Esophagus mucosa (tissue), 1 donor: ENCODE data around the gene JPH4. TPM values are rescaled to one million over a fixed set of nuclear protein-coding genes. Genes with fewer than 3 reads are reported as not detected.

Experiments
- ATAC-seq: fragments of 200-7000 bp; cut with Tn5 transposase; one replicate; pipeline ENCODE4 v1.9.1; 2020
- total RNA-seq: library from RNA; stranded (reverse); gene quantifications from one replicate; pipeline ENCODE4 v1.2.4, GENCODE V29; 2023
- donor health status: DM: yes; HTN: yes; CAD: no.

JPH4 gene
- total RNA-seq, 1 donor from 2014 or later = 0.04 TPM

GRCh38 chr14:23523229-23524016, 55.2 kb downstream of the JPH4 start:
- ATAC-seq = no peak

GRCh38 chr14:23522643-23523198, 55.9 kb downstream of the JPH4 start:
- ATAC-seq = no peak

- ATAC-seq = no peak
Observed at GRCh38 chr14:23521785-23522640, 56.6 kb downstream of the JPH4 start.

GRCh38 chr14:23520899-23521533, 57.6 kb downstream of the JPH4 start:
- ATAC-seq = no peak

GRCh38 chr14:23518709-23519108, 59.9 kb downstream of the JPH4 start:
- ATAC-seq = no peak

Other genes with a start within 250 kb of the JPH4 start
- gene SLC22A17, start 225.9 kb downstream of the JPH4 start, total RNA-seq = 2.0 TPM
- 27.6 TPM for gene EFS, start 213.6 kb downstream of the JPH4 start, total RNA-seq
- not detected for gene IL25, start 206.0 kb downstream of the JPH4 start, total RNA-seq
- gene CMTM5, start 201.7 kb downstream of the JPH4 start, total RNA-seq = not detected
- gene MYH6, start 170.5 kb downstream of the JPH4 start, total RNA-seq = not detected
- 0.72 TPM for gene MYH7, start 143.1 kb downstream of the JPH4 start, total RNA-seq
- 20.4 TPM for gene NGDN, start 109.1 kb downstream of the JPH4 start, total RNA-seq
- 0.44 TPM for gene ZFHX2, start 27.0 kb downstream of the JPH4 start, total RNA-seq
- gene THTPA, start 22.5 kb downstream of the JPH4 start, total RNA-seq = 7.6 TPM
- gene AP1G2, start 11.0 kb downstream of the JPH4 start, total RNA-seq = 81.3 TPM
- gene DHRS2, start 57.6 kb upstream of the JPH4 start, total RNA-seq = not detected